ENCODE measurements around the gene ANKRD44.

ANKRD44 gene

DNA sequence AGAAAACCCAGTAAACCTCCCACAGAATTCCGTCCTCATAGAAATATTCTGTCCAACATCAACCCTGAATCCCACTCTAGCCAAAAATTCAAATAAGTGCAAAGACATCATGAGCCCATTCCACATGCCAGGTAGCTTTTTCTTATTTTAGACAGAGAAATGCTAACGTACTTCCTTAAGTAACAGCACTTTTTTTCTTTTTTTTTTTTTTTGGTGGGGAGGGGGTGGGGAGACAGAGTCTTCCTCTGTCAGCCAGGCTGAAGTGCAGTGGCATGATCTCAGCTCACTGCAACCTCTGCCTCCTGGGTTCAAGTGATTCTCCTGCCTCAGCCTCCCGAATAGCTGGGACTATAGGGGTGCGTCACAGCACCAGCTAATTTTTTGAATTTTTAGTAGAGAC, 45.5 kb downstream of the ANKRD44 start:
- DNase-seq (ENCODE audit: low read depth) = no peak
- H3K4me3 ChIP-seq (ENCODE audit: low read depth, low read length) = no peak overlapping the region
- TF ChIP-seq, protein P1, sequence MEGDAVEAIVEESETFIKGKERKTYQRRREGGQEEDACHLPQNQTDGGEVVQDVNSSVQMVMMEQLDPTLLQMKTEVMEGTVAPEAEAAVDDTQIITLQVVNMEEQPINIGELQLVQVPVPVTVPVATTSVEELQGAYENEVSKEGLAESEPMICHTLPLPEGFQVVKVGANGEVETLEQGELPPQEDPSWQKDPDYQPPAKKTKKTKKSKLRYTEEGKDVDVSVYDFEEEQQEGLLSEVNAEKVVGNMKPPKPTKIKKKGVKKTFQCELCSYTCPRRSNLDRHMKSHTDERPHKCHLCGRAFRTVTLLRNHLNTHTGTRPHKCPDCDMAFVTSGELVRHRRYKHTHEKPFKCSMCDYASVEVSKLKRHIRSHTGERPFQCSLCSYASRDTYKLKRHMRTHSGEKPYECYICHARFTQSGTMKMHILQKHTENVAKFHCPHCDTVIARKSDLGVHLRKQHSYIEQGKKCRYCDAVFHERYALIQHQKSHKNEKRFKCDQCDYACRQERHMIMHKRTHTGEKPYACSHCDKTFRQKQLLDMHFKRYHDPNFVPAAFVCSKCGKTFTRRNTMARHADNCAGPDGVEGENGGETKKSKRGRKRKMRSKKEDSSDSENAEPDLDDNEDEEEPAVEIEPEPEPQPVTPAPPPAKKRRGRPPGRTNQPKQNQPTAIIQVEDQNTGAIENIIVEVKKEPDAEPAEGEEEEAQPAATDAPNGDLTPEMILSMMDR (conservative IDR thresholded peaks at IDR 0.05; ENCODE audit: low read depth, low read length) = no peak

DNA sequence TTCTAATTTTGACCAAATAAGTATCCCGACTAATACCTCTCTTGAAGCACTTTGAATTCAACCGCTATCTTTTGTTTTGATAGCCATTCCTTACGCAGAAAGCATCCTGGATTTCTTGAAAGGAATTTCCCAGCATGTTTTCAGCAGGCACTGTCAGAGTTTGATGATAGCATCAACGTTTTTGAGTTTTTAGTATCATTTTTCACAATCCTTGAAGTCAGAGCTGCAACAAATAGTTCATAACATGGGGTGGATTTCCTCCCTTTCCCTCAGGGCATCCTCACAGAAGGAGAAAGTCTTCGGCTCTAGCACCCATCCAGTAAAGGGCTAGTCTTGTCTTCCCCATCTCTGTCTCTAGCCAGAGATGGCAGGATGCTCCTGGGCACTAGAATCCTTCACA, 46.2 kb downstream of the ANKRD44 start:
- TF ChIP-seq, protein P1 (conservative IDR thresholded peaks at IDR 0.05; ENCODE audit: low read depth, low read length) = no peak
- H3K4me3 ChIP-seq (ENCODE audit: low read depth, low read length) = no peak overlapping the region
- no peak for DNase-seq (ENCODE audit: low read depth)

DNA sequence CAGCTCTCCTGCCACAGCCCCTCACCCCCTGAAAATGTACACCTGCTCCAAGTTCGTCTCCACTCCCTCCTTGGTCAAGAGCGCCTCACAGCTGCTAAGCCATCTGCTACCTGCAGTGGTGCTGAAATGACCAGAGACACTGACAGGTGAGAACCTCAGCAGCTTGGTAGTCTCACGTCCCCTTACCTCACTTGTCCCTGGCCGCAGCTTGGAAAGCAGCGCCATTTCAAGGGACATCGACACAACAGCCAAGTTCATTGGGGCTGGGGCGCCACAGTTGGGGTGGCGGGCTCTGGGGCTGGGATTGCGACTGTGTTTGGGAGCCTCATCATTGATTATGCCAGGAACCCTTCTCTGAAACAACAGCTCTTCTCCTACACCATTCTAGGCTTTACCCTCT, 47.5 kb downstream of the ANKRD44 start:
- TF ChIP-seq, protein P1 (conservative IDR thresholded peaks at IDR 0.05; ENCODE audit: low read depth, low read length) = no peak
- no peak overlapping the region for H3K4me3 ChIP-seq (ENCODE audit: low read depth, low read length)
- no peak for DNase-seq (ENCODE audit: low read depth)

DNA sequence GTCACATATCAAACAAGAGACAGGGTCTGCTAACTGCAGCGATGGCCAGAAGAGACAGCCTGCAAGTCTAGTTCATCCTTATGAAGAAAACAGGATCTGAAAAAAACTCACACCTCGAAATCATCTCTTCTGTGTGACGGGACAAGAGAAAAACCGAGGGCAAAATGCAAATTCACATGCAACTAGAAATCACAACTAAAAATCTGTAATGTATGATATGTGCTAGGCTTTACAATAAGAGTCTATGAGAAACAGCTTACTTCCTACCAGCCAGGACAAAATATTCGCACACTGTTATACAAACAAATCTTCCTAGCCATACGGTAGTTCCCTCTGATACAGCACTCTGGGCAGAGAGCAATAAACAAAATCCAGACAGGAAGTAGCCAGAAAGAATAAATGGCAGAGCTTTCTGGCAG, 48.8 kb downstream of the ANKRD44 start:
- H3K4me3 ChIP-seq (ENCODE audit: low read depth, low read length) = peak overlapping the region; percentile 17

DNA sequence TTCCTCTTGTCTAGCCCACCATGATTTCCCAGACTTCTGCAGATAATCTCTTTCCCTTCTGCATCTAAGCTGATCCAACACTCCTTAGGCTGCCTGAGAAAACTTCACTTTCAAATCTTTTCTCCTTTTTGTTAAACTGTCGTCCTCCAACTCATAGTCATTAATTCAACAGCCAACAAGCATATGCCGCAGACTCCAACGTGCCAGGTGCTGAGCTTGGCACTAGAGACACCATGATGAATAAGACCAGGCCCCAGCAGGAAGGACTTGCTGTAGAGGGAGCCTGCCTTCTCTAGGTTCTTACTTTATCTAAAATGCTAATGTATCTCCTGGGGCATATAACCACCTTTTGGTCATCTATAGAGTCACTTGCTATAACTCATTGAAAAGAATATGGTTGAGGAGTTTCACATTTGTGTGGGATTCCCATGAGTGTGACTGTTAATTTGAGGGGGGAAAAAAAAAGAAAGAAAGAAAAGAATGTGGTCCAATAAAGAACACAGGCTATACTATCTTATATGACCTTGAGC, 51.0 kb downstream of the ANKRD44 start:
- H3K4me3 ChIP-seq (ENCODE audit: low read depth, low read length) = no peak overlapping the region
- TF ChIP-seq, protein P1 (conservative IDR thresholded peaks at IDR 0.05; ENCODE audit: low read depth, low read length) = no peak
- no peak for DNase-seq (ENCODE audit: low read depth)

More for the DNA sequence above, 48.8 kb downstream of the ANKRD44 start:
- TF ChIP-seq, protein P1 (conservative IDR thresholded peaks at IDR 0.05; ENCODE audit: low read depth, low read length) = no peak
- peak; percentile 59 for DNase-seq (ENCODE audit: low read depth)

DNA sequence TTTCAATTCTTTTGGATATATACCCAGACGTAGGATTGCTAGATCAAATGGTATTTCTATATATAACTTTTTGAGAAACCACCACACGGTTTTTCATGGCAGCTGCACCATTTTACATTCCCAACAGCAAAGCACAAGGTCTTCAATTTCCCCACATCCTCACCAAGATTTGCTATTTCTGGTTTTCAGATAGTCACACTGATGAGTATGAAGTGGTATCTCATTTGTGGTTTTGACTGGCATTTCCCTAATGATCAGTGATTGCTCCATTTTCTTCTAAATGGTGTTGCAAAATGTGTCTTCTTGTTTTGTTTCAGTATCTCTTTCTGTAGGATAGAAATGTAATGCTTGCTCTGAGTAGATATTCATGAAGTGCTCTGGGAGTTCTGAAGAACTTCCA, 52.0 kb downstream of the ANKRD44 start:
- H3K4me3 ChIP-seq (ENCODE audit: low read depth, low read length) = no peak overlapping the region
- DNase-seq (ENCODE audit: low read depth) = peak; percentile 50
- TF ChIP-seq, protein P1 (conservative IDR thresholded peaks at IDR 0.05; ENCODE audit: low read depth, low read length) = no peak

DNA sequence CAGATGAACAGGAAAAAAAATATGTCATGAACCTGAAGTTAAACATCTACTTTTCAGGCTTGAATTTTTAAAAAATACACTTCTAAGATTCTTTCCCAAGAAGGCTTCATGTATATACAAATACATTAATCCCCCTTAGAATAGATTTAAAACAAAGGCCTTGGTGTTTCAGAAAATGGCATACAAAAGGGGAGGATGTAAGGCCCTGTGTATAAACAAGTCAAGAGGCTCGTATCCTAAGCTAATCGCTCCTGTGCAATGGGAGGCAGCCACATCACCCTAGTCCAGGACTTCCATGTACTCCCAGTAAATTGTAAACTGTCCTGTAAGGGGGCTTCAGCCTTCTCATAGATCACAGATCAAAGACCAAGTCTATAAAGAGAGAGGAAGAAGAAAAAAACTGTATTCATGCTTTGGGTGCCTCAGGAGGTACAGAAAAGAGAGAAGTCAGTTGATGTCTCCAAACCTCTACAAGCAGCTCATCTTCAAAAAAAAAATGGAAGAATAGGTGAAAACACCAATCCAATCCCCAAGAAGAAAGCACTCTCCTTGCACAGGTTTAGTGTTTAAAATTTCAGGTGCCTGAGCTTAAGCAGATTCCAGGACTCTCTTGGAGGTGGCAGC, 53.9 kb downstream of the ANKRD44 start:
- no peak for DNase-seq (ENCODE audit: low read depth)
- no peak overlapping the region for H3K4me3 ChIP-seq (ENCODE audit: low read depth, low read length)
- TF ChIP-seq, protein P1 (conservative IDR thresholded peaks at IDR 0.05; ENCODE audit: low read depth, low read length) = no peak
